ENCODE measurements around the gene KIRREL3.

The KIRREL3 gene

DNA sequence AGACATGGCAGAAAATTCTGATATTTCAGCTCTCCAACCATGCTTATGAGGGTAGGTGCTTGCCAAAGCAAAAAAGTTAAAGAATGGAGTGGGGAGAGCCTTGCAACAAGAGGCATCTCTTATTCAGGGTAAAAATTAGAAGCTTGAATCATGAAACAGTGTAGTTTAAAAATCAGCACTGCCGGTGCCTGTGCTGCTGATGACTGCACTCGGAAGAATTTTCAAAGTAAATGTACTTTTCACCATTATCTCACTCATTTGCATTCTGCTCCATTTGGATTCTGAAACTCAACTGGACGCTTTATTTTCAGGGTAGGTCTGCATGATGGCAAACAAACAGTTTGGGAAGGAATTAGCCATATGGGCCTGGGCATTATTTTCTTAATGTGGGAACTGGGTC lies 126.3 kb downstream of the KIRREL3 start:
- no peaks in the 10 kb centered on the region for H3K36me3 ChIP-seq (ENCODE audit: insufficient read depth, low read length)
- no peak overlapping the region for H3K4me3 ChIP-seq (ENCODE audit: low read depth, low read length)
- no peak overlapping the region for H3K27ac ChIP-seq (ENCODE audit: low read depth, low read length)
- no peak overlapping the region for H2AFZ ChIP-seq (ENCODE audit: low read length, unreplicated experiment)
- no peaks in the 10 kb centered on the region for H3K4me1 ChIP-seq (ENCODE audit: control insufficient read depth, insufficient read depth, low read length, unreplicated experiment)
- H3K79me2 ChIP-seq (ENCODE audit: control insufficient read depth, insufficient read depth, low read length, unreplicated experiment): no peaks in the 10 kb centered on the region
- H3K27me3 ChIP-seq (ENCODE audit: insufficient read depth, low read length): no peaks in the 10 kb centered on the region

DNA sequence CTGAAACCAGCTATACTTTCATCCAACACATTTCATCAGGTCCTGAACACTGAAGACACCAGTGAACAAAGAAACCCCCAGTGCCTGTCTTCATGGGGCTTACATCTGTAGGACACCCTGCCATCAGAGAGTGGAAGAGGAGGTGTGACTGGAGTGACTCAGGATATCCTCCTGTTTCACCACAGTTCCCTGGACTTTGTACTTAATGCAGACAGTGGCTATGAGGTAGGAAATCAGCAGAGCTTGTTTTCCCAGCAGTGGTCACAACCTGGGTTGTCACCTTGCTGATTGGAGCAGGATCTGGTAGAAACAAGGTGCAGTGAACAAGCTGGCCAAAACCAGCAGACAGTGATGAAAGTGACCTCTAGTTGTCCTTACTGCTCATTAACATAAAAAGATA lies 128.8 kb downstream of the KIRREL3 start:
- no peaks in the 10 kb centered on the region for H3K4me1 ChIP-seq (ENCODE audit: control insufficient read depth, insufficient read depth, low read length, unreplicated experiment)
- no peak overlapping the region for H3K27ac ChIP-seq (ENCODE audit: low read depth, low read length)
- no peaks in the 10 kb centered on the region for H3K79me2 ChIP-seq (ENCODE audit: control insufficient read depth, insufficient read depth, low read length, unreplicated experiment)
- H3K36me3 ChIP-seq (ENCODE audit: insufficient read depth, low read length): no peaks in the 10 kb centered on the region
- no peaks in the 10 kb centered on the region for H3K27me3 ChIP-seq (ENCODE audit: insufficient read depth, low read length)
- H3K4me3 ChIP-seq (ENCODE audit: low read depth, low read length): no peak overlapping the region
- H2AFZ ChIP-seq (ENCODE audit: low read length, unreplicated experiment): no peak overlapping the region

DNA sequence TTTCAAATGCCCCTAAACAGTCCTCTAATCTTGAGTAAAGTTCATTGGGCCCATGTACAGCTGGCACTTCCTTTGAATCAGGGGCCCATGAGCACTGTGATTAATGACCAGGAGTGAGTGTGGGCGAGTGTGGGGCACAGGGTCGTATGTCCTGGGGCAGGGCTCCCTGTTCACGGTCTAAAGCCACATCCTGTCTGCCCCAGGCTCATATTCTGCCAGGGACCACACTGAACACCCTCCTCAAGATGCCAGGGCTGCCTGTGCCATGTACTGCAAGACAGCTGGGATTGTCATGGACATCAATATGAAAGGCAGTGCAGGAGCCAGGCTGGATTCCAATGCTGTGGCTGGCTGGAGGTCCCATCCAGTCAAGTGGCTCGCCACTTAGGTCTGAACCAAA lies 130.5 kb downstream of the KIRREL3 start:
- no peak overlapping the region for H3K4me3 ChIP-seq (ENCODE audit: low read depth, low read length)
- H2AFZ ChIP-seq (ENCODE audit: low read length, unreplicated experiment): no peak overlapping the region
- no peaks in the 10 kb centered on the region for H3K36me3 ChIP-seq (ENCODE audit: insufficient read depth, low read length)
- H3K79me2 ChIP-seq (ENCODE audit: control insufficient read depth, insufficient read depth, low read length, unreplicated experiment): no peaks in the 10 kb centered on the region
- no peaks in the 10 kb centered on the region for H3K4me1 ChIP-seq (ENCODE audit: control insufficient read depth, insufficient read depth, low read length, unreplicated experiment)
- H3K27me3 ChIP-seq (ENCODE audit: insufficient read depth, low read length): no peaks in the 10 kb centered on the region
- H3K27ac ChIP-seq (ENCODE audit: low read depth, low read length): no peak overlapping the region

DNA sequence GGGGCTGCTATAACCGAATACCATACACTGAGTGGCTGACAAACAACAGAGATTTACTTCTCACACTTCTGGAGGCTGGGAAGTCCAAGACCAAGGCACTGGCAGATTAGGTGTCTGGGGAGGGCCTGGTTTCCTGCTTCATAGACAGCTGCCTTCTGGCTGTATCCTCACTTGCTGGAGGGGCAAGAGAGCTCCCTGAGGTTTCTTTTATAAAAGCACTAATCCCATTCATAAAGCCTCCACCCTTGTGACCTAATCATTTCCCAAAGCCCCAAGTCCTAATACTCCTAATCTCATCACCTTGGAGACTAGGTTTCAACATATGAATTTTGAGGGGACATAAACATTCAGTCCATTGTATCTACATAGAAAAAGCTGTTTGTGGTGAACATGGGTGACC lies 131.8 kb downstream of the KIRREL3 start:
- no peak overlapping the region for H2AFZ ChIP-seq (ENCODE audit: low read length, unreplicated experiment)
- H3K79me2 ChIP-seq (ENCODE audit: control insufficient read depth, insufficient read depth, low read length, unreplicated experiment): no peaks in the 10 kb centered on the region
- no peaks in the 10 kb centered on the region for H3K36me3 ChIP-seq (ENCODE audit: insufficient read depth, low read length)
- H3K4me3 ChIP-seq (ENCODE audit: low read depth, low read length): no peak overlapping the region
- no peaks in the 10 kb centered on the region for H3K27me3 ChIP-seq (ENCODE audit: insufficient read depth, low read length)
- no peaks in the 10 kb centered on the region for H3K4me1 ChIP-seq (ENCODE audit: control insufficient read depth, insufficient read depth, low read length, unreplicated experiment)
- H3K27ac ChIP-seq (ENCODE audit: low read depth, low read length): no peak overlapping the region

DNA sequence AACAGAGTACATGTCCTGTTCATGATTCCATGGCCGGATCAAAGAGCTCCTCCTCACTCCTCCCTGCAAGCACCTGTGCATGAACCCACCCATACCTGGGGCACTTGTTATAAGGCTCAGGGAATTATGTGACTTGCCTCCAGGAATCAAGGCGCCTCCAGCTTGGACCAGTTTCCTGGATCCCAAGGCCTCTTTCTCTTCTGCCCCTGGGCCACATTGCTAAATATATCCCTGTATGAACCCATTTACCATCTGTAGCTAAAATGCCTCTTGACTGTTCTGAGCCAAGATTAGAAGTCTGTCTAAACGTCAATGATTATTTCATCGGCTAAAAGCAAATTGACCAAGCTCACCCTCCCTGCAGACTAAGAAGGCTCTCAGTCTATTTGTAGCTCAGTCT lies 135.6 kb downstream of the KIRREL3 start:
- H3K4me1 ChIP-seq (ENCODE audit: control insufficient read depth, insufficient read depth, low read length, unreplicated experiment): no peaks in the 10 kb centered on the region
- H2AFZ ChIP-seq (ENCODE audit: low read length, unreplicated experiment): no peak overlapping the region
- no peak overlapping the region for H3K27ac ChIP-seq (ENCODE audit: low read depth, low read length)
- H3K27me3 ChIP-seq (ENCODE audit: insufficient read depth, low read length): no peaks in the 10 kb centered on the region
- H3K36me3 ChIP-seq (ENCODE audit: insufficient read depth, low read length): no peaks in the 10 kb centered on the region
- no peak overlapping the region for H3K4me3 ChIP-seq (ENCODE audit: low read depth, low read length)
- no peaks in the 10 kb centered on the region for H3K79me2 ChIP-seq (ENCODE audit: control insufficient read depth, insufficient read depth, low read length, unreplicated experiment)

DNA sequence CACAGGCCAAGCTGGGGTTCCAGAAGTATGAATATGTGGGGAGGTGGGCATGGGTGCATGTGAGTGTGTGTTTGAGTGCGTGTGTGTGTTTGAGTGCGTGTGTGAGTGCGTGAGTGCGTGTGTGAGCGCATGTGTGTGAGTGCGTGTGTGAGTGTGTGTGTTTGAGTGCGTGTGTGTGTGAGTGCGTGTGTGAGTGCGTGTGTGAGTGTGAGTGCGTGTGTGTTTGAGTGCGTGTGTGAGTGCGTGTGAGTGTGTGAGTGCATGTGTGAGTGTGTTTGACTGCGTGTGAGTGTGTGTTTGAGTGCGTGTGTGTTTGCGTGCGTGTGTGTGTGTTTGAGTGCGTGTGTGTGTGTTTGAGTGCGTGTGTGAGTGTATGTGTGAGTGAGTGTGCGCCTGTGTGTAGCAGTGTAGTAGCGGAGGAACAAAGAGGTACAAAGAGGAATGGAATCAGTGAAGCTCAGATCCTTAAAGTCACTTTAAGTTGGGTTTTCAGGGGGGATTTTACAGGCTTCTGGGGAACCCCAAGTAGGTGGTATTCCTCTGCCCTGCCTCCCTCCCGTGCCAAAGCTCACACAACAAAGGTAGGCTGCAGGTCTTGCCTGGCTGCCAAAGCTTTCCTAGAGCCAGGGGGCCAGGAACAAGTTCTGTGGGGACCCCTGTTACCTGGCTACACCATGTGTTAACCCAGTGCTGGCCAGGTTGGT lies 137.1 kb downstream of the KIRREL3 start:
- H3K36me3 ChIP-seq (ENCODE audit: insufficient read depth, low read length): no peaks in the 10 kb centered on the region
- no peaks in the 10 kb centered on the region for H3K79me2 ChIP-seq (ENCODE audit: control insufficient read depth, insufficient read depth, low read length, unreplicated experiment)
- no peak overlapping the region for H2AFZ ChIP-seq (ENCODE audit: low read length, unreplicated experiment)
- no peak overlapping the region for H3K4me3 ChIP-seq (ENCODE audit: low read depth, low read length)
- H3K4me1 ChIP-seq (ENCODE audit: control insufficient read depth, insufficient read depth, low read length, unreplicated experiment): no peaks in the 10 kb centered on the region
- no peaks in the 10 kb centered on the region for H3K27me3 ChIP-seq (ENCODE audit: insufficient read depth, low read length)
- no peak overlapping the region for H3K27ac ChIP-seq (ENCODE audit: low read depth, low read length)

DNA sequence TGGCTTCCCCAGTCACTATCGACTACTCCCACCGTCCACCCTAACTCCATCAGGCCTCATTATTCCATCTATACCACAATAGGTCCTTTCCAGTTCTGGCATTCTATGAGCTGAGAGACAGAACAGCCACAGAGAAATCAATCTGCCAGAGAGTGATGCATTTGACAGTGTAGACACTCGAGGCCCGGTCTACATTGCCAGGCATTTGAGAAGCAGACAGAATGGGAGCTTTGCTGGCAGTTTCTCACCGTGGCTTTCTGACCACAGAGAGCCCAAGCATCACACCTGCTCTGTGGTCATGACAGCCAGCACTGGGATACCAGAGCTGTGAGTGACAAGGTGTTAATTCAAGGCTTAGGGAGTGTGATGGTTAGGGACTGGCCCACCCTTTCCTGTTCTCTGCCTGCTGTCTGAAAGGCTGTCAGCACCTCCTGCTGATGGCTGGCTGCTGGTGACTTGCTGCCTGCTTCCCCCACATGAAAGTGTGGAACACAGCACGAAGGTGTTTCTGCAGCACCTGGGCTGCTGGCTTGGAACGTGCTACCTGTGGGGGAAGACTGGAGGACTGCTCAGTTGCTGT lies 137.8 kb downstream of the KIRREL3 start:
- no peak overlapping the region for H3K27ac ChIP-seq (ENCODE audit: low read depth, low read length)
- H3K27me3 ChIP-seq (ENCODE audit: insufficient read depth, low read length): no peaks in the 10 kb centered on the region
- no peaks in the 10 kb centered on the region for H3K4me1 ChIP-seq (ENCODE audit: control insufficient read depth, insufficient read depth, low read length, unreplicated experiment)
- no peak overlapping the region for H3K4me3 ChIP-seq (ENCODE audit: low read depth, low read length)
- no peak overlapping the region for H2AFZ ChIP-seq (ENCODE audit: low read length, unreplicated experiment)
- no peaks in the 10 kb centered on the region for H3K36me3 ChIP-seq (ENCODE audit: insufficient read depth, low read length)
- H3K79me2 ChIP-seq (ENCODE audit: control insufficient read depth, insufficient read depth, low read length, unreplicated experiment): no peaks in the 10 kb centered on the region

DNA sequence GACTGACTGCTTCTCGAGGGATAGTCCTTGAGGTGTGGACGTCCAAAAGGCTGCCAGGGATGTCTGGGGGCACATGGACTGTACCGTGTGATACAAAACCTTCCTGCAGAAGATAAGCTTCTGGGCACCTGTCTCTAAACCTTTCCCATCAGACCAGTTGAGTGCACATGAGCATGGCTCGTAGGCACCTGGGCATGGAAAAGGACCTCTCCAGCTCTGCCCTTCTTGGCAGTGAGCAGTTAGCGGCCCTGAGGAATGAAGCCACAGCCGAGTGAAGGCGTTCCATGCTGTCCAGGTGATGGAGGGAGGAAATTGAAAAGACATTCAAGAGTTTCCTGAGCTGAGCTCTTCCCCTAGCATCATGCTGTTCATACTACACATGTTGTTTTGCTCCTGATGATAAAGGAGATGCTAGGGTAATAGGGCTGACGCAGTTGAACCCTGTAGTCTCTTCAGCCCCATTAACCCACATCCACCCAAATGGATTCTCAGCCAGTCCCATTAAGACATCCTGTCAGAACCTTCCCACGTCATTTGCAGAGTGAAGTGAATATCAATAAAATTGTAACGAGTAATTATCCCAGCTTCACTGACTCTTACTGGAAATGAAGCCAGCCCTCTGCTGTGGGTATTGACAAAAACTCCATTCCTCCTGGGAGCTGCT lies 138.6 kb downstream of the KIRREL3 start:
- H2AFZ ChIP-seq (ENCODE audit: low read length, unreplicated experiment): no peak overlapping the region
- H3K27ac ChIP-seq (ENCODE audit: low read depth, low read length): no peak overlapping the region
- H3K36me3 ChIP-seq (ENCODE audit: insufficient read depth, low read length): no peaks in the 10 kb centered on the region
- no peaks in the 10 kb centered on the region for H3K79me2 ChIP-seq (ENCODE audit: control insufficient read depth, insufficient read depth, low read length, unreplicated experiment)
- H3K4me1 ChIP-seq (ENCODE audit: control insufficient read depth, insufficient read depth, low read length, unreplicated experiment): no peaks in the 10 kb centered on the region
- H3K27me3 ChIP-seq (ENCODE audit: insufficient read depth, low read length): no peaks in the 10 kb centered on the region
- H3K4me3 ChIP-seq (ENCODE audit: low read depth, low read length): no peak overlapping the region

DNA sequence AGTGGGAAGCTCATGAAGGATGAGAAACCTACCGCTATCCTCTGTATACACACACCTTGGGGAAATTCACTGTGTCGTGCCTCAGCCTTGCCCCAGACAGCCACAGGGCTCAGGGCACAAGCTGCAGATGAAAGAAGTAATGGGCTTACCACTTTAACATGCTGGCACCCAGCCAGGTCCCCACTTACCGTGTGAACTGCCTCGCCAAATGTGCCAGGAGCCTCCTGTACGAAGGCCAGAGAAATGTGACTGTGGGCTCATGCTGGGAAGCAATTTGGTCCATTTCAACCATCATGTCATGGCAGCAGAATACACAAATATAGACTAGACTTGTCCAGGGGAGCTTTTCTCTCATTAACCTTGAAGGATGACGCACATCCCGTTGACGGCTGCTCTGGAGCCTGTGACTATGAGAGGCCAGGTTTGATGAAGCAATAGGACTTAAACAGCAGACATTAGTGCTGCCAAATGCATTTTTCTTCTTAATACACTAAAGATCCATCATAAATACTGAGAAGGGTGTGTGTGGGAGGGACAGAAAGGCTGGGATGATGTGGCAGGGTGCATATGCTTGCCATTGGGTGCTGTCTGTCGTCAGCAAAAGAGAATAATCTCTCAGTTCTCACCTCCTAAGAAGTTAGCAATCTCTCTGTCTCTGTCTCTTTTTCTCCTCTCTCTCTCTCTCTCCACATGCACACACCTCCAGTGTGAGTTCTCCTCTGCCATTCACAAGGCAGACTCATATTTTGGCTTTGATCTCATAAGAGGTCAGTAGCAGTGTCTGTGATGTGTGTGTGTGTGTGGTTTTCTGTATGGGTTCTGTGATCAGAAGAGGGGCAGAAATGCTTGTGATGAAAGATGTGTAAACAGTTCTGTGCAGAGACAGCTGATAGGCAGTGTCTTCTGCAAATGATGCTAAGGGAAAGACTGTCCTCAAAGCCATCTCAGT lies 142.4 kb downstream of the KIRREL3 start:
- H3K4me3 ChIP-seq (ENCODE audit: low read depth, low read length): no peak overlapping the region
- H3K4me1 ChIP-seq (ENCODE audit: control insufficient read depth, insufficient read depth, low read length, unreplicated experiment): no peaks in the 10 kb centered on the region
- H3K27me3 ChIP-seq (ENCODE audit: insufficient read depth, low read length): no peaks in the 10 kb centered on the region
- H3K36me3 ChIP-seq (ENCODE audit: insufficient read depth, low read length): no peaks in the 10 kb centered on the region
- no peak overlapping the region for H3K27ac ChIP-seq (ENCODE audit: low read depth, low read length)
- H2AFZ ChIP-seq (ENCODE audit: low read length, unreplicated experiment): no peak overlapping the region
- H3K79me2 ChIP-seq (ENCODE audit: control insufficient read depth, insufficient read depth, low read length, unreplicated experiment): no peaks in the 10 kb centered on the region

DNA sequence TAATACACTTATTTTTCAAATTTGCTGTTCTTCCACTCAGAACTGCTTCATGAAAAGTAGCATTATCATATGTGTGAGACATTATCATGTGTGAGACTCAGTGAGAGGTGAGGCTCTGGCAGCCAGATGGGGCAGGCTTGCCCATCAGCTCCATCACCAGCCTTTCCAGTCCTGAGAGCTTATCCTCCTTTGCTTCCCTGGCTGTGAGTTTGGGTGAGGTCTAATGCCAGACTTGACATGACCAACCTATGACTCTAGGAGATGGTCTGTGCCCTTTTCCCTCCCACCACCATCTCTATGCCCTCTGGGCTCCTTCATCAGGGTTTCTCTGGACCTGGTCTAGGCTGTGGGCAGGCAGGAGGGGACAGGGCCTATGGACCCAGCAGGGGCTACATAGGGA lies 145.0 kb downstream of the KIRREL3 start:
- Histone ChIP-seq H3K4me3 (ENCODE audit: low read depth, low read length) (no peak overlapping the region), H3K27me3 (ENCODE audit: insufficient read depth, low read length) (no peaks in the 10 kb centered on the region), H3K4me1 (ENCODE audit: control insufficient read depth, insufficient read depth, low read length, unreplicated experiment) (no peaks in the 10 kb centered on the region), H3K27ac (ENCODE audit: low read depth, low read length) (no peak overlapping the region), H3K36me3 (ENCODE audit: insufficient read depth, low read length) (no peaks in the 10 kb centered on the region), H2AFZ (ENCODE audit: low read length, unreplicated experiment) (no peak overlapping the region), H3K79me2 (ENCODE audit: control insufficient read depth, insufficient read depth, low read length, unreplicated experiment) (no peaks in the 10 kb centered on the region)

Data from ACC112 (cell line).